A673 (cell line): ENCODE data around the gene IRF2. TPM values are rescaled to one million over a fixed set of nuclear protein-coding genes. Genes with fewer than 3 reads are reported as not detected.

ENCODE experiments used
- BruUV-seq: library from RNA; stranded (reverse); fragments of 400-500 nt; replicated peaks from 2 replicates; lab custom pipeline; 2021; lab: Mats Ljungman, UMichigan
- CTCF ChIA-PET: fragments of 300-600 bp; sonication (Branson Sonifier 250); formaldehyde crosslinking; loops from one replicate; lab custom pipeline; 2022; ENCODE audit warnings: antibody characterized with exemption; lab: Charles Lee
- POLR2A ChIA-PET: fragments of 300-600 bp; sonication (Branson Sonifier 250); formaldehyde crosslinking; loops from one replicate; lab custom pipeline; 2022; ENCODE audit warnings: antibody characterized with exemption; ENCODE audit not compliant: low non-redundant PET; lab: Charles Lee
- DNase-seq: peaks from one replicate; pipeline ENCODE4 v3.0.0-alpha.2; 2015; ENCODE audit warnings: low spot score
- H3K27ac ChIP-seq: fragments of 200-600 bp; sonication (generic); 2 replicates; pipeline ENCODE4 v1.5.1; 2016; ENCODE audit warnings: mixed run types, low read depth, mild to moderate bottlenecking, mixed read lengths, antibody characterized with exemption, low read length; ENCODE audit not compliant: poor library complexity, severe bottlenecking
- H3K27me3 ChIP-seq: fragments of 200-600 bp; sonication (generic); replicated peaks from 2 replicates; pipeline ENCODE4 v1.6.1; 2017; ENCODE audit warnings: mixed run types, low read depth, mild to moderate bottlenecking, mixed read lengths, antibody characterized with exemption, low read length; ENCODE audit not compliant: insufficient read depth, poor library complexity
- H3K36me3 ChIP-seq: fragments of 200-600 bp; sonication (generic); 2 replicates; pipeline ENCODE4 v1.6.1; 2016; ENCODE audit warnings: mixed run types, mild to moderate bottlenecking, mixed read lengths, antibody characterized with exemption, low read length; ENCODE audit not compliant: insufficient read depth, poor library complexity, severe bottlenecking
- H3K4me1 ChIP-seq: fragments of 200-600 bp; sonication (generic); 2 replicates; pipeline ENCODE4 v1.6.1; 2017; ENCODE audit warnings: mixed run types, mild to moderate bottlenecking, mixed read lengths, antibody characterized with exemption, low read length; ENCODE audit not compliant: insufficient read depth, poor library complexity, severe bottlenecking
- H3K4me3 ChIP-seq: fragments of 200-600 bp; sonication (generic); 2 replicates; pipeline ENCODE4 v1.5.1; 2016; ENCODE audit warnings: low read depth, mixed run types, mild to moderate bottlenecking, mixed read lengths, low read length; ENCODE audit not compliant: poor library complexity, severe bottlenecking
- H3K9me3 ChIP-seq: fragments of 200-600 bp; sonication (generic); 2 replicates; pipeline ENCODE4 v1.6.1; 2016; ENCODE audit warnings: mixed run types, low read depth, mild to moderate bottlenecking, mixed read lengths, antibody characterized with exemption, low read length; ENCODE audit not compliant: poor library complexity, severe bottlenecking
- CTCF ChIP-seq: fragments of 300-800, 200-600 bp; sonication (generic); conservative IDR thresholded peaks from 2 replicates; pipeline ENCODE4 v1.5.1; 2017; ENCODE audit warnings: low read depth, mild to moderate bottlenecking, antibody characterized with exemption, low read length, moderate library complexity, mixed read lengths
- EZH2 ChIP-seq: fragments of 200-600 bp; sonication (generic); IDR thresholded peaks from 2 replicates; pipeline ENCODE4 v1.6.1; 2017; ENCODE audit warnings: borderline replicate concordance, low read depth, mild to moderate bottlenecking, mixed read lengths, antibody characterized with exemption, low read length; ENCODE audit not compliant: poor library complexity, severe bottlenecking
- intact Hi-C: fragments of 100-400 bp; cut with micrococcal nuclease; formaldehyde crosslinking; loops from one replicate; pipeline ENCODE4 v1.10.0; 2022; ENCODE audit not compliant: unreplicated experiment
- total RNA-seq: library from RNA; stranded (reverse); gene quantifications from 2 replicates; pipeline ENCODE4 v1.2.3, GENCODE V29; 2021

Gene IRF2
- total RNA-seq, 1 experiment from 2014 or later, result 28.2 TPM

- CTCF ChIA-PET, result interaction anchor here (0.6 kb wide), 1 partner anchor 14 kb away, joined by 7 read pairs; no protein-coding TSS in a partner anchor
- Histone ChIP-seq H3K27me3 (no peaks in the 10 kb centered on the region), H3K9me3 (no peaks in the 10 kb centered on the region), H3K27ac (no peak overlapping the region), H3K4me3 (no peak overlapping the region), H3K36me3 (no peaks in the 10 kb centered on the region), H3K4me1 (peaks cover 15% of the 10 kb centered on the region)
- POLR2A ChIA-PET, result no interaction called here
- no peak for DNase-seq
- intact Hi-C loops, result no loop called here
- no TSS peak for BruUV-seq
- no peak for TF ChIP-seq CTCF
- TF ChIP-seq EZH2, result no peak
Observed at GRCh38 chr4:184434021-184434420, 40.3 kb downstream of the IRF2 start.

- CTCF ChIA-PET, result no interaction called here
- intact Hi-C loops, result no loop called here
- no peak for DNase-seq
Observed at GRCh38 chr4:184433258-184433892, 41.0 kb downstream of the IRF2 start.

GRCh38 chr4:184432127-184432922, 42.0 kb downstream of the IRF2 start:
- ChIA-PET CTCF (no interaction called here), POLR2A (no interaction called here)
- Histone ChIP-seq H3K27ac (no peak overlapping the region), H3K9me3 (no peaks in the 10 kb centered on the region), H3K4me1 (peaks cover 1% of the 10 kb centered on the region), H3K4me3 (no peak overlapping the region), H3K27me3 (no peaks in the 10 kb centered on the region), H3K36me3 (no peaks in the 10 kb centered on the region)
- BruUV-seq, result no TSS peak
- no peak for TF ChIP-seq EZH2
- TF ChIP-seq CTCF, result no peak
- intact Hi-C loops, result no loop called here
- no peak for DNase-seq

More at GRCh38 chr4:184433258-184433892, 41.0 kb downstream of the IRF2 start:
- Histone ChIP-seq H3K4me3 (no peak overlapping the region), H3K9me3 (no peaks in the 10 kb centered on the region), H3K27me3 (no peaks in the 10 kb centered on the region), H3K27ac (no peak overlapping the region), H3K4me1 (peaks cover 12% of the 10 kb centered on the region), H3K36me3 (no peaks in the 10 kb centered on the region)
- TF ChIP-seq CTCF (no peak), EZH2 (no peak)
- POLR2A ChIA-PET, result no interaction called here
- BruUV-seq, result no TSS peak
